OCI-LY1 (cell line): ENCODE data around the gene VMP1.

Experiments used
- H2AFZ ChIP-seq: fragments of 200-600 bp; sonication (generic), shearing (Covaris generic); 2 replicates; pipeline ENCODE4 v1.6.0; 2014; ENCODE audit warnings: antibody characterized with exemption, mild to moderate bottlenecking, low read length
- H3F3A ChIP-seq: fragments of 200-600 bp; sonication (generic), shearing (Covaris generic); 2 replicates; pipeline ENCODE4 v1.6.0; 2014; ENCODE audit warnings: mild to moderate bottlenecking, antibody characterized with exemption, low read length, moderate library complexity; ENCODE audit not compliant: insufficient read depth
- H3K27ac ChIP-seq: fragments of 200-600 bp; sonication (generic); 2 replicates; pipeline ENCODE4 v1.5.1; 2014; ENCODE audit warnings: low read length, mixed run types, mild to moderate bottlenecking, low read depth; ENCODE audit not compliant: poor library complexity, severe bottlenecking
- H3K27me3 ChIP-seq: fragments of 200-600 bp; sonication (generic); 2 replicates; pipeline ENCODE4 v1.6.0; 2014; ENCODE audit warnings: antibody characterized with exemption, mild to moderate bottlenecking, low read length, moderate library complexity; ENCODE audit not compliant: insufficient read depth
- H3K36me3 ChIP-seq: fragments of 200-600 bp; sonication (generic); 2 replicates; pipeline ENCODE4 v1.6.1; 2014; ENCODE audit warnings: mild to moderate bottlenecking, antibody characterized with exemption, low read length, moderate library complexity, mixed read lengths; ENCODE audit not compliant: insufficient read depth
- H3K4me1 ChIP-seq: fragments of 200-600 bp; sonication (generic); 2 replicates; pipeline ENCODE4 v1.5.1; 2014; ENCODE audit warnings: mild to moderate bottlenecking, low read length, moderate library complexity; ENCODE audit not compliant: insufficient read depth, severe bottlenecking
- H3K4me2 ChIP-seq: fragments of 200-600 bp; sonication (generic), shearing (Covaris generic); 2 replicates; pipeline ENCODE4 v1.6.1; 2014; ENCODE audit warnings: low read length
- H3K4me3 ChIP-seq: fragments of 200-600 bp; sonication (generic); 2 replicates; pipeline ENCODE4 v1.5.1; 2014; ENCODE audit warnings: low read length, low read depth, mild to moderate bottlenecking, mixed read lengths; ENCODE audit not compliant: poor library complexity, severe bottlenecking
- H3K79me2 ChIP-seq: fragments of 200-600 bp; shearing (Covaris generic); 2 replicates; pipeline ENCODE4 v1.6.1; 2016; ENCODE audit warnings: mixed run types, low read length, mixed read lengths; ENCODE audit not compliant: insufficient read depth
- H3K9ac ChIP-seq: fragments of 200-600 bp; sonication (generic), shearing (Covaris generic); 2 replicates; pipeline ENCODE4 v1.6.1; 2014; ENCODE audit warnings: mild to moderate bottlenecking, low read length, mixed read lengths
- H3K9me2 ChIP-seq: fragments of 200-600 bp; sonication (generic), shearing (Covaris generic); 2 replicates; pipeline ENCODE4 v1.6.1; 2014; ENCODE audit warnings: low read depth, mild to moderate bottlenecking, low read length, mixed read lengths
- H3K9me3 ChIP-seq: fragments of 200-600 bp; shearing (Covaris generic); 2 replicates; pipeline ENCODE4 v1.6.1; 2014; ENCODE audit warnings: low read length, mixed read lengths
- H4K20me1 ChIP-seq: fragments of 200-600 bp; sonication (generic), shearing (Covaris generic); 2 replicates; pipeline ENCODE4 v1.6.0; 2016; ENCODE audit warnings: mild to moderate bottlenecking, low read length; ENCODE audit not compliant: insufficient read depth
- EZH2 ChIP-seq: fragments of 200-600 bp; sonication (generic), shearing (Covaris generic); IDR thresholded peaks from 2 replicates; pipeline ENCODE4 v1.8.0; 2017; ENCODE audit warnings: borderline replicate concordance, mixed run types, mild to moderate bottlenecking, antibody characterized with exemption, low read length, moderate library complexity, mixed read lengths
- TF ChIP-seq, protein P1 (sequence below): fragments of 200-600 bp; sonication (generic), shearing (Covaris generic); IDR thresholded peaks from 2 replicates; pipeline ENCODE4 v1.5.1; 2017; ENCODE audit warnings: mild to moderate bottlenecking, antibody characterized with exemption, low read length, moderate library complexity, mixed read lengths

The VMP1 gene

DNA sequence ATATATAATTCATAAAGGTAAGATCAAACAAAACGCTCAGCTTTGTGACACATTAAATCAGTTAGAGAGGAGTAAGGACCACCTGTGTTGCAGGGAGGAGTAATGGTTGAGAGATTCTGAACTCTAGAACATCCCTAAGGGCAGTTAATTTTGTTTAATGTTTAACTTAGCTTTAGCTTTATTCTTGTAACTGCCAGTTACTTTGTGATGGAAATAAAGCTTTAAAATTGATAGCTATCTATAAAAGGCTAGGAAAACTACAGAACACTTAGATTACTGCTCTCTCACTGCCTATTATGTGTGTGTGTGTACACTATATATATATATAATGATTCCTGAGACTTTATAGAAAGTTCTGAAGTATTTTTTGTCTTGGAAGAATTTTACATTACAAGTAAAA lies 38.0 kb upstream of the VMP1 start:
- no peaks in the 10 kb centered on the region for H3F3A ChIP-seq
- H3K9me2 ChIP-seq = no peaks in the 10 kb centered on the region
- H3K4me3 ChIP-seq = no peak overlapping the region
- H3K4me1 ChIP-seq = no peaks in the 10 kb centered on the region
- no peak overlapping the region for H3K27ac ChIP-seq
- H3K79me2 ChIP-seq = no peaks in the 10 kb centered on the region
- H3K9ac ChIP-seq = no peak overlapping the region
- H4K20me1 ChIP-seq = no peaks in the 10 kb centered on the region
- H3K9me3 ChIP-seq = no peaks in the 10 kb centered on the region
- H2AFZ ChIP-seq = no peak overlapping the region
- TF ChIP-seq, protein P1, sequence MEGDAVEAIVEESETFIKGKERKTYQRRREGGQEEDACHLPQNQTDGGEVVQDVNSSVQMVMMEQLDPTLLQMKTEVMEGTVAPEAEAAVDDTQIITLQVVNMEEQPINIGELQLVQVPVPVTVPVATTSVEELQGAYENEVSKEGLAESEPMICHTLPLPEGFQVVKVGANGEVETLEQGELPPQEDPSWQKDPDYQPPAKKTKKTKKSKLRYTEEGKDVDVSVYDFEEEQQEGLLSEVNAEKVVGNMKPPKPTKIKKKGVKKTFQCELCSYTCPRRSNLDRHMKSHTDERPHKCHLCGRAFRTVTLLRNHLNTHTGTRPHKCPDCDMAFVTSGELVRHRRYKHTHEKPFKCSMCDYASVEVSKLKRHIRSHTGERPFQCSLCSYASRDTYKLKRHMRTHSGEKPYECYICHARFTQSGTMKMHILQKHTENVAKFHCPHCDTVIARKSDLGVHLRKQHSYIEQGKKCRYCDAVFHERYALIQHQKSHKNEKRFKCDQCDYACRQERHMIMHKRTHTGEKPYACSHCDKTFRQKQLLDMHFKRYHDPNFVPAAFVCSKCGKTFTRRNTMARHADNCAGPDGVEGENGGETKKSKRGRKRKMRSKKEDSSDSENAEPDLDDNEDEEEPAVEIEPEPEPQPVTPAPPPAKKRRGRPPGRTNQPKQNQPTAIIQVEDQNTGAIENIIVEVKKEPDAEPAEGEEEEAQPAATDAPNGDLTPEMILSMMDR = no peak
- TF ChIP-seq EZH2 = no peak
- no peaks in the 10 kb centered on the region for H3K27me3 ChIP-seq
- no peak overlapping the region for H3K4me2 ChIP-seq
- peaks cover 92% of the 10 kb centered on the region for H3K36me3 ChIP-seq

DNA sequence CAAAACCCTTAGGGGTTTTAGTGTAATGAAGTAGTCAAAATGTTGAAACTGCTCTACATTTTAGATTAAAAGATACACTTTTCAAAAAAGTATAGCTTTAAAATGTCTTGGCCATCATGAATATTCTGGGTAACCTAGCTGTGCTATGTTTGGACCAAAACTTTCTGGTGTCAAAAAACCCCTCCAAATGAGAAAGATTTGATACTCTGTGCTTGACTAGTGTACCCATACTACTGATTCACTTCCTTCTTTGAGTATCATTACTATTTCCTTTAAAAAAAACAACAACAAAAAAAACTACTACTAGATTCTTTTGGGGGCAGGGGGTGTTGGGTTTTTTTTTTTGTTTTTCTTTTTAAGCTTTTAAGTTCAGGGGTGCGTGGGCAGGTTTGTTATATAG lies 37.5 kb upstream of the VMP1 start:
- Histone ChIP-seq H3K9me3 (no peaks in the 10 kb centered on the region), H3K27me3 (no peaks in the 10 kb centered on the region), H4K20me1 (no peaks in the 10 kb centered on the region), H2AFZ (no peak overlapping the region), H3F3A (no peaks in the 10 kb centered on the region), H3K4me1 (peaks cover 5% of the 10 kb centered on the region), H3K79me2 (no peaks in the 10 kb centered on the region), H3K27ac (no peak overlapping the region), H3K9me2 (no peaks in the 10 kb centered on the region), H3K4me2 (no peak overlapping the region), H3K4me3 (no peak overlapping the region), H3K9ac (no peak overlapping the region), H3K36me3 (peaks cover 92% of the 10 kb centered on the region)
- no peak for TF ChIP-seq EZH2
- TF ChIP-seq, protein P1 = no peak

DNA sequence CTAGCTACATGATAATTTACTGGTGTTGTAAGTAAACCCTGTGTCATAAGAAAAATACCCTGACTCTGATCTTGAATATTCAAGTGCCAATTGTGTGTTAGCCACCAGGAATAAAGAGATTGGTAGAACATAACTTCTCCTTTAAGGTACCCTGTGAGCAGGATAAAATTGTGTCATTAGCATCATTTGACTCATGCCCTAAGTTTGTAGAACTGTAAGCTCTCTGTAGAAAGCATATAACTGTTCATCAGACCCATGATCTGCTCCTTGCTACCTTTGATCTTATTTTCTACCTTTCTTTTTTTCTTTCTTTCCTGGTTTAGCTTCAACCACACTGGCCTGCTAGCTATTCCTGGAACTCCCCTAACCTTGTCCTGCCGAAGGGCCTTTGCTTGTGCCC lies 36.1 kb upstream of the VMP1 start:
- Histone ChIP-seq H3F3A (no peaks in the 10 kb centered on the region), H3K79me2 (no peaks in the 10 kb centered on the region), H3K27ac (no peak overlapping the region), H3K9me3 (no peaks in the 10 kb centered on the region), H3K27me3 (no peaks in the 10 kb centered on the region), H2AFZ (no peak overlapping the region), H3K36me3 (peaks cover 94% of the 10 kb centered on the region), H3K4me1 (peaks cover 7% of the 10 kb centered on the region), H3K9me2 (no peaks in the 10 kb centered on the region), H3K4me3 (no peak overlapping the region), H4K20me1 (no peaks in the 10 kb centered on the region), H3K4me2 (no peak overlapping the region), H3K9ac (no peak overlapping the region)
- TF ChIP-seq, protein P1 = no peak
- no peak for TF ChIP-seq EZH2
